Measurements from ENCODE around the gene TACR1.
A peak's percentile ranks its signal among the peaks of the same experiment; 100 is the strongest.
"Not testable (repeated sequence)": the region's sequence is repeated elsewhere in the genome, so short reads cannot be mapped to it uniquely, and the experiment has no call there.

TACR1 gene

GRCh38 chr2:75146221-75146605, 53.1 kb downstream of the TACR1 start:
- not testable (repeated sequence) for DNase-seq (ENCODE audit: low read depth)

GRCh38 chr2:75142081-75142480, 57.2 kb downstream of the TACR1 start:
- DNase-seq (ENCODE audit: low read depth): peak; percentile 30

- DNase-seq (ENCODE audit: low read depth): no peak
Observed at GRCh38 chr2:75140288-75140687, 59.0 kb downstream of the TACR1 start.

- DNase-seq (ENCODE audit: low read depth): no peak
Observed at GRCh38 chr2:75139171-75139570, 60.1 kb downstream of the TACR1 start.

GRCh38 chr2:75138528-75138927, 60.8 kb downstream of the TACR1 start:
- no peak for DNase-seq (ENCODE audit: low read depth)

GRCh38 chr2:75135776-75136400, 63.4 kb downstream of the TACR1 start:
- DNase-seq (ENCODE audit: low read depth): no peak

- DNase-seq (ENCODE audit: low read depth): no peak
Observed at GRCh38 chr2:75134860-75135259, 64.5 kb downstream of the TACR1 start.

GRCh38 chr2:75133621-75134570, 65.4 kb downstream of the TACR1 start:
- no peak for DNase-seq (ENCODE audit: low read depth)

GRCh38 chr2:75130171-75130570, 69.1 kb downstream of the TACR1 start:
- DNase-seq (ENCODE audit: low read depth): no peak

GRCh38 chr2:75123876-75124275, 75.4 kb downstream of the TACR1 start:
- DNase-seq (ENCODE audit: low read depth): no peak

GRCh38 chr2:75113231-75113869, 86.0 kb downstream of the TACR1 start:
- no peak for DNase-seq (ENCODE audit: low read depth)

- no peak for DNase-seq (ENCODE audit: low read depth)
Observed at GRCh38 chr2:75108937-75109482, 90.3 kb downstream of the TACR1 start.

GRCh38 chr2:75102011-75102410, 97.3 kb downstream of the TACR1 start:
- no peak for DNase-seq (ENCODE audit: low read depth)

GRCh38 chr2:75100801-75101151, 98.5 kb downstream of the TACR1 start:
- no peak for DNase-seq (ENCODE audit: low read depth)

GRCh38 chr2:75100011-75100800, 99.1 kb downstream of the TACR1 start:
- peak; percentile 97 for DNase-seq (ENCODE audit: low read depth)

- DNase-seq (ENCODE audit: low read depth): no peak
Observed at GRCh38 chr2:75099521-75099922, 99.8 kb downstream of the TACR1 start.

- no peak for DNase-seq (ENCODE audit: low read depth)
Observed at GRCh38 chr2:75098856-75099255, 100.5 kb downstream of the TACR1 start.

GRCh38 chr2:75097831-75098230, 101.5 kb downstream of the TACR1 start:
- DNase-seq (ENCODE audit: low read depth): no peak

- DNase-seq (ENCODE audit: low read depth): no peak
Observed at GRCh38 chr2:75094405-75094804, 104.9 kb downstream of the TACR1 start.

GRCh38 chr2:75090770-75091515, 108.4 kb downstream of the TACR1 start:
- no peak for DNase-seq (ENCODE audit: low read depth)

- no peak for DNase-seq (ENCODE audit: low read depth)
Observed at GRCh38 chr2:75089471-75089870, 109.8 kb downstream of the TACR1 start.

All from GM04503 (cell line).